Endometrial microvascular endothelial cells (primary cell): Measurements from ENCODE around the gene EDNRA. TPM values are rescaled to one million over a fixed set of nuclear protein-coding genes. Genes with fewer than 3 reads are reported as not detected.
"Not testable (repeated sequence)": the region's sequence is repeated elsewhere in the genome, so short reads cannot be mapped to it uniquely, and the experiment has no call there.

ENCODE experiments used
- in situ Hi-C: cut with HindIII; loops from 2 replicates; pipeline ENCODE4 v1.10.0; 2017; ENCODE audit warnings: low sequenced_read_pairs, low pct_unique_long_range_greater_than_20kb; ENCODE audit errors: inconsistent ontology term
- total RNA-seq: library from RNA; depleted of rRNA; stranded (reverse); fragments of >200 nt; gene quantifications from one replicate; pipeline ENCODE4 v1.2.3, GENCODE V29; 2015; ENCODE audit errors: inconsistent ontology term

Gene EDNRA
- total RNA-seq: 3.3 TPM

- in situ Hi-C loops: no loop called here
Observed at GRCh38 chr4:147480891-147481576, at the start of gene EDNRA. EDNRA (plus strand) TSS chr4:147481097; CDS start chr4:147485682, 4,585 bp downstream.

GRCh38 chr4:147434370-147434769 lies 46.5 kb upstream of the EDNRA start:
- in situ Hi-C loops: not testable (repeated sequence)

GRCh38 chr4:147440442-147440841 lies 40.5 kb upstream of the EDNRA start:
- in situ Hi-C loops: no loop called here

- in situ Hi-C loops: no loop called here
Observed at GRCh38 chr4:147447786-147448185, 33.1 kb upstream of the EDNRA start.

- in situ Hi-C loops: no loop called here
Observed at GRCh38 chr4:147453561-147454141, 27.2 kb upstream of the EDNRA start.

GRCh38 chr4:147456706-147457105 lies 24.2 kb upstream of the EDNRA start:
- in situ Hi-C loops: no loop called here

GRCh38 chr4:147461161-147461560 lies 19.7 kb upstream of the EDNRA start:
- in situ Hi-C loops: no loop called here

- in situ Hi-C loops: no loop called here
Observed at GRCh38 chr4:147463065-147463464, 17.8 kb upstream of the EDNRA start.

GRCh38 chr4:147465461-147465860 lies 15.4 kb upstream of the EDNRA start:
- in situ Hi-C loops: no loop called here

GRCh38 chr4:147477439-147477838 lies 3.5 kb upstream of the EDNRA start:
- in situ Hi-C loops: no loop called here

- in situ Hi-C loops: no loop called here
Observed at GRCh38 chr4:147479376-147479775, 1.5 kb upstream of the EDNRA start.

GRCh38 chr4:147479786-147480185 lies 1.1 kb upstream of the EDNRA start:
- in situ Hi-C loops: no loop called here

- in situ Hi-C loops: no loop called here
Observed at GRCh38 chr4:147480502-147480890, 401 bp upstream of the EDNRA start.

GRCh38 chr4:147481577-147482109 lies 746 bp downstream of the EDNRA start:
- in situ Hi-C loops: no loop called here

- in situ Hi-C loops: no loop called here
Observed at GRCh38 chr4:147482281-147482680, 1.4 kb downstream of the EDNRA start.

GRCh38 chr4:147485167-147485566 lies 4.3 kb downstream of the EDNRA start:
- in situ Hi-C loops: no loop called here

- in situ Hi-C loops: no loop called here
Observed at GRCh38 chr4:147487616-147488015, 6.7 kb downstream of the EDNRA start.

GRCh38 chr4:147488556-147488955 lies 7.7 kb downstream of the EDNRA start:
- in situ Hi-C loops: no loop called here

- in situ Hi-C loops: no loop called here
Observed at GRCh38 chr4:147491086-147491485, 10.2 kb downstream of the EDNRA start.

- in situ Hi-C loops: no loop called here
Observed at GRCh38 chr4:147492306-147492705, 11.4 kb downstream of the EDNRA start.
